ENCODE data around the gene FBXO38.
"Not testable (repeated sequence)": the region's sequence is repeated elsewhere in the genome, so short reads cannot be mapped to it uniquely, and the experiment has no call there.

FBXO38 gene

DNA sequence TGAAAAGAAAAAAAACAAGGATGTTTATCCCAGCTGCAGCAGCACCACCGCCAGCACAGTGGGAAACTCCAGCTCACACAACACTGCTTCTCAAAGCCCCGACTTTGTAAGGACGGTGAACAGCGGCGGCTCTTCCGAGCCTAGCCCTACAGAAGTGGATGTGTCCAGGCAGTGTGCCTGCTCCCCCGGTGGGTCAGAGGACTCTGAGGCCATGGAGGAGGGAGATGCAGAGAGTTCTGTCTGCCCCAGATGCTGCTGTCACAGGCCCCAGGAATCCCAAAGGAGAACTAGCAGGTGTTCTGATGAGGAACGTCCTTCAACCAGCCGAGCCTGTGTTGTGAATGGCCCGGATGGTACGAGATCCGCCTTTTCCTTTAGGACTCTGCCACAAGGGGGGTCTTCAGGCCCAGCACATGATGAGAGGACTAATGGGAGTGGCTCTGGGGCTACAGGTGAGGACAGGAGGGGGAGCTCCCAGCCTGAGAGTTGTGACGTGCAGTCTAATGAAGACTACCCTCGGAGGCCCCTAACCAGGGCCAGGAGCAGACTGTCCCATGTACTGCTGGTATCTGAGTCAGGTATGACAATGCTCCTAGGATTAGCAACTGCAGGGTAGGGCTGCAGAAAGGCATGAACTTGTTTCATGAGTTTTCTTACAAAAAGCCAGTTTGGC is 43.7 kb downstream of the FBXO38 start:
- no peak for DNase-seq (ENCODE audit: low read depth)

DNA sequence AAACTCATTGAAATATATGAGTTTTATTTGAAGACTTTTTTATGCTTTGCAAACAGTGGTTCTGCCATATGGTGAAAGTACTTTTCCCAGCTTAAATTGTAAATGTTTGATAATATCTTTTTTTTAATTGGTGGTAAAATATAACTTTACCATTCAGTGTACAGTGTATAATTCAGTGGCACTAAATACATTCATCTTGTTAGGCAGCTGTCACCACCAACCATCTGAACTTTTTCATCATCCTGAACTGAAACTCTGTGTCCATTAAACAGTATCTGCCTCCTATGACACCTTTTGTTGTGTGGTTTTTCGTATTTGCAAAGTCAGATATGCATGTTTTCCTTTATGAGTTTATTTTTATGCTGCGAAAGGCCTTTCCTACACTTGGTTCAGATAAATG is 45.1 kb downstream of the FBXO38 start:
- no peak for DNase-seq (ENCODE audit: low read depth)

DNA sequence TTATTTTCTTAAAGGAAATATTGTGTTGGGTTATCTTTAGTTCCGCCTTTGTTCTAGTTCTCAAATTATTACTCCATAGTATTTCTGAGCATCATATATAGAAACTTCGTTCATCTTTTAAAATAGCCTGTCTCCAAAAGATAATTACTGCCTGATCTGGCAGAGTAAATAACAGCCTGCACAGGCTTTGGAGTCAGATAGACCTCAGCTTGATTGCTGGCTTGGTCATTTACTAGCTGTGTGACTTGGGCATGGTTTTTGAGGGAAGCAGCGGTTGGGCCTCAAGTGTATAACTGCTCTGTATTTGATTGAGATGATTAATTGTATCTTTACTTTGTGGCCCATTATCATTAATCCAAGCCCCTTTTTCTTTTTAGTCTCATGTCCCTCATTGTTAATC is 50.1 kb downstream of the FBXO38 start:
- DNase-seq (ENCODE audit: low read depth): no peak

DNA sequence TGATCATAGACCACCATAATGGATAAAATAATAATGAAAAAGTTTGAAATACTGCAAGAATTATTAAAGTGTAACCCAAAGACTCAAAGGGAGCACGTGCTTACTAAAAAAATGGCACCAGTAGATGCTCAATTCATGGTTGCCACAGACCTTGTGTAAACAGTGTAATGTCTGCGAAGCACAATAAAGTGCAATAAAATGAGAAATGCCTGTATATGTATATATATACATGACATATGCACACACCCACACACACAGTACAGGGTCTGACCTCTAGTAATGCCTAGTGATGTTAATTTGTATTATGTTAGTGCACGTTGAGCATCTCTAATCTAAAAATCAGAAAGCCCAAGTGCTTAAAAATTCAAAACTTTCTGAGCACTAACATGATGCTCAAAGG is 52.3 kb downstream of the FBXO38 start:
- DNase-seq (ENCODE audit: low read depth): no peak

DNA sequence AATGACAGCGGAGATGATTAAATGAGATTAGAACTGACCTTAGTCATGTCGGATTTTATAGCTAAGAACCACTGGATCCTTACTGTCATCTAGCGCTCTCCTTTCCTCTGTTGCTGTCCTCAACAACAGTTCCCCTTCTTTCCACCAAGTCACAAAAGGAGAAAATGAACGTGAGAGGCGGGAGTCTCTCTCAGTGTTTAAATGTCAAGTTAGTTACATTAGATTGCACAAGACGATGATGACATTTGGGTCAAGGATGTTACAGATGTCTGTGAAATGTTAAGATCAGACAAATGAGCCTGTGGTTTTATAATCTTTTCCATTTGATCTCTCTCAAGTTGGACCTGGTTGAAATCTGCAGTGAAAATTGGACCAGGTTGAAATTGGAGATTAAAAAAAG is 53.5 kb downstream of the FBXO38 start:
- peak; percentile 74 for DNase-seq (ENCODE audit: low read depth)

DNA sequence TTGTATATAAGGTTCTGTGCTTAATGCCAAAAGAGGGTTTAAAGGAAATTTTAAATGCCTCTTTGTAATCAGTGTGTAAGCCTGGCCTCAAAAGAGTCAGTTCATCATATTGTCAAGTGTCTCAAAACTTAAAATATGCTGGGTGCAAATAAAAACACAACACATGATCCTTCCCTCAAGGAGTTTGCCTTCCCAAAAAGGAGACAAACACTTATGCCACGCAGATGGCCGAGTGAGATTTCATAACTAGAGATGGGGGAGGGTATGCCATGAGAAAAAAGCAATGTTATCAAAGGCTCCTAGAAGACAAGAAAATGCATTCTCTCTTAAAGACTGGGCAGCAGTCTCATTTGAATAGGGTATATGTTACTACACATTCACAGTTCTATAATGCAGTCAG is 55.2 kb downstream of the FBXO38 start:
- no peak for DNase-seq (ENCODE audit: low read depth)

DNA sequence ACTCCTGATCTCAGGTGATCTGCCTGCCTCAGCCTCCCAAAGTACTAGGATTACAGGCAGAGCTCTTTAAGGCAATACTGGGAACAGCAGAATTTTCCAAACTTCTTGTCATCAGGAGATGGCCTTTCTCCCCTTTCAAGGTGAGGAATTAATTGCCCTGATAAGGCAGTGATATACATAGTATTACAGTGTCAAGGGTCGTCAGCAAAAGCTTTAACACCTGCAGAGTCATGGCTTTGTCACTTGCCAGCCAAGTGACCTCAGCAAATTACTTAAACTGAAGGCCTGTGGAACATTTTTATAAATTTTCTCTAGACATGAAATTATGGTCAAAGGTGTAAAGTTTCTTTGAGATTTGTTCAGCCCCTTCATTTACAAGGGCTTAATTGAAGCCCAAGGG is 59.5 kb downstream of the FBXO38 start:
- no peak for DNase-seq (ENCODE audit: low read depth)

DNA sequence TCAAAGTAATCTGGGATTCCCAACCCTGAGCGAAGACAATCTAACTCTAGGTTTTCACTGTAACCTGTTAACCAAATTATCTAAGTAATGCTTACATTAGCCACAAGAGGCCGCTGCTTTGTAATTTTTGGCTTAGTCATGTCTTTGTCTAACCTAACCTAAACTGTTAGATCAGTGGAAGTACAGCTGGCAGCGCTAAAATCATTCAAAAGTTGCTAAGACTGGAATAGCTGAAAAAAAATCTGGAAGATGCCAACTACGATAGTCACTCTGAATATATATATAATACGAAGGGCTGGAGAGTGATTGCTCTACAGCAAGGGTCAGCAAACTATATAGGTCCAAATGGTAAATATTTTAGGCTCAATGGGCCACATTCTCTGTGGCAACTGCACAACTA is 60.2 kb downstream of the FBXO38 start:
- DNase-seq (ENCODE audit: low read depth): peak; percentile 68

DNA sequence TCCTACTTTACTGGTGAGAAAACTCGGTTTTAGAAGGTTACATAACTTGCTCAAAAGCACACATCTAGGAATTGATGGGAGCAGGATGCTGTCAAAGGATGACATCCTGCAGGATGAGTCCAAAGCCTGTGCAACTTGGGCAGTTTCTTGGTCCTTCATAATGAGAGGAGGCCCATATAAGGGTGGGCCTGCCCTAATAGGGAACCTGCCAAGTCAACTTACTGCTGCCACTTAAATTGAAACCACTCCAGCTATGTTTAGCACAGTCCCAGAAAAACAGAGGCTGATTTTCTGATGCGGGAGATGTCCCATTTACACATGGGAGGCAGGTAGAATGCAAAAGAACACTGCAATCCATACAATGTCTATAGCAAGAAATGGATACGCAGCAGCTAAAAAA is 61.8 kb downstream of the FBXO38 start:
- no peak for DNase-seq (ENCODE audit: low read depth)

DNA sequence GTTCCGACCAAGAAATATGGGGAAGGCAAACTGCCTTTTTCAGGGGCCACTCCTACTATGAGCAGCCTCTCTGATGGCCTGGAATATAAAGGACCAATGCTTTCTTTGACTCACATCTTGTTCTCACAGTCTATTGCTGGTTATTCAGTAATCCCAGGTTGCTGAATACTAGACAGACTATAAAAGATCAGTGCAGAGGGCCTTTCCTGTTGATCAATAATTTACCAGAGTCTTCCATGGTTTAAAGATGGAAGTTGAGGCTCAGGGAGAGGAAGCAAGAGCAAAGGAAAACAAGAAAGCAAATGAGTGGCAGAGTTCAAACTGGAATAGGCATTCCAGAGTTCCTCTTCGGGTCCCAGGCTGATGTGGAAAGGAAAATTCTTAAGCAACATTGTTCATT is 62.9 kb downstream of the FBXO38 start:
- no peak for DNase-seq (ENCODE audit: low read depth)

DNA sequence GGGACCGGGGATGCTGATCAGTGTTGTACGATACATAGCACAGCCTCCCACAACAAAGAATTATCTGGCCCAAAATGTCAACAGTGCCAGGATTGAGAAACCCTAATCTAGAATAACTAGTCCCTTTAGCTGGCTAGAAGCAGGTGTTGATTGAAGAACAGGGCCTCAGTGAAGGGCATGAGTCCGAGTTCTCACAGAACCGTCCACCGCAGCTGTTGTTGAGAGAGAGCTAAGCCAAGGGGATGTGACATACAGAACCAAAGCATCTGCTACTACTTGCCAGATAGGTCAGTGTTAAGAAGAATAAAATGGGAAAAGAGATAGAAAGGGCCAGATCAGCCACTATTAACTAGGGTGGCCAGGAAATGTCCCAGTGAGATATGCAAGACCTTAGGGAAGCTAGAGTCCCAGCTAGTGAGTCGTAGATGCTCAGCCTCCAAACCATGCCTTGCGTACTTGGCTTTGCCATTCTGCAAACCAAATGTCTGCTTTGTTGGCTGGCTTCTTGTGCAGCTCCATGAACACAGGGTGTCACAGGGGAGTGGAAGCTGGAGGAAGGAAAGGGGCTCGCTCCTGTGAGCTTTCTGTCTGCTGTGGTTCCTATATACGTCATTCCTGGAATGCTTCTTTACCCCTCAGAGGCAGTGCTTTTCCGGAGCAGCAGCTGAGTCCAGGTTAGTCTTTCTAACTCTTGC is 68.9 kb downstream of the FBXO38 start:
- no peak for DNase-seq (ENCODE audit: low read depth)

DNA sequence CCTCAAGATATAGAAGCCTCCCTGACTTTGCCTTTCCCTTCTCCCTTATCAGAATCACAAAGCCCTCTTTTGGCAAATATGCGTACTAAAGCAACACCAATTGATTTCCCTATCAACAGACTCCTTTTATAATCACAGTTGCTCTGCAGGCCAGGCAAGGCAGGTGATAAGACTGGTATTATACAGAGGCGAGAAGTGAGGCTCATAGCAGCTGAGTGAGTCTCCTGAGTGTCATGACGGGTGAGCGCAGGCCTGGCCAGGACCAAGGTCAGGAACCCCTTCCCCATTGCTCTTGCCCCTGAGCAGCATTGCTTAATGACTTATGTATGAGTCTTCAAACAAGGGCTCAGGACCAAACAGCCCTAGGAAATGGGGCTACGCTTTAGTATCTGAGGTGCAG is 70.8 kb downstream of the FBXO38 start:
- no peak for DNase-seq (ENCODE audit: low read depth)

DNA sequence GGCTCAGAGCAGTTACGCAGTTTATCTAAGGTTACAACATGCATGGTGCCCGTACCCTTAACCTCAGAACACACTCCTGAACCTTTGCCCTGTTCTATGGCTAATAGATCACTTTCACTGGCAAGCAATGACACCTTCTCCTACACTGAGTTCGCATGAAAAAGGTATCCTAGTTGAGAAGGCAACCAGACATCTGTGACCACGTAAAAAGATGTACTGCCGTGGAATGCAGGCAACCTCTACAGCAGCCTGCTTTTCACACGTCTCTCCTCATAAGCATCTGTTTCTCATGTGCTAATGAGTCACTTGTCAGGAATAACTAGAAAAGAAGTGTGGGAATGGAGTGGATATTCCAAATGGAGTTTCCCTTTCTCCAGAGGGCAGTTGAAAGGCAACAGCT is 71.4 kb downstream of the FBXO38 start:
- peak; percentile 14 for DNase-seq (ENCODE audit: low read depth)

DNA sequence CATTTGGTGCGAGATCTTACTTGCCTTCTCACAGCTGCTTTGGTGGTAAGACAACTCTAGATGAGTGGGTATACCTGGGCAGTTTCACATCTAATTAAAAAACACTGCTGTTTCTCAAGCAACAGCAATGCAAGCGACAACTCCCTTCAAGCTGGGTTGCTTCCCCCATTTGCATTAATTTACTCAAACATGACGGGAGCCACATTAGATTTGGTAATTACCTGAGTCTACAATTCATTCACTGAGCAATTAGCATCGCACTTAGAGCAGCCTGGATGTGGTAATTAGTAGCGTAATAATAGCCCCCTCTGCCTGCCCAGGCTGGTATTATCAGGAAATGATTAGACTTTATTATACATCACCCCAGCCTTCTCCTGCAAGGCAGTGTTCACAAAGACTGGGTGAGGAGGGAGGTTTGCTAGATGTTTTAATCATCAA is 73.4 kb downstream of the FBXO38 start:
- DNase-seq (ENCODE audit: low read depth): no peak

DNA sequence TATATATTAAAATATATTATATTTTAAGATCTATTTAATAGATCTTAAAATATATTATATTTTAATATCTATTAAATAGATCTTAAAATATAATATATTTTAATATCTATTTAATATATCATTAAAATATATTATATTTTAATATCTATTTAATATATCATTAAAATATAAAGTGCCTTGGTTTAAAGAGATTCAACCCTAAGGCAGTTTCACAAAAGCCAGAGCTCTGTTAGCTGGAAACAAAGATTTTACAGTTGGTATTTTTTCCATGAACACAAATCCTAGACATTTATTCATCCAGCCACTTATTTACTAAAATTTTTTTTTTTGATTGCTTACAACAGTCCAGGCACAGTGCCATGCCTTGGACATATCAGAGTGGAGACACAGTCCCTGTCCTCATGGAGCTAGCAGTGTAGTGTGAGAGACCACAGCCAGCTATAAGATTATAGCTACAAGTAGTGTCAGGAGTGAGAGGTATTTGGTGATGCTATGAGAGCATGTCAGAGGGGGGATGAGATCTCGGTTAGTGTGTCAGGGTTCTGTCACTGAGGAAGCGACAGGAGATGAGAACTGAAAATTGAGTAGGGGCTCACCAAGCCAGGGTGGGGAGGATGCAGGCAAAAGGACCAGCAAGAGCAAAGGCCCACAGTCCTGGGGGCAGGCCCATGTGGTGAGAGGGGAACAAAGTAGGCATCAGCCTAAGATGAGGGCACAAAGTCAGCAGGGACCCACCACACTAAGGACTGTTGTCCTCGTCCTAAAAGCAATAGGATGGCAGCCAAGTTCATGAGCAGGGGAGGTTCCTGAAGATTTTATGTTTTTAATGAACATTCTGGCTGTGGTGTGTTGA is 74.5 kb downstream of the FBXO38 start:
- no peak for DNase-seq (ENCODE audit: low read depth)

DNA sequence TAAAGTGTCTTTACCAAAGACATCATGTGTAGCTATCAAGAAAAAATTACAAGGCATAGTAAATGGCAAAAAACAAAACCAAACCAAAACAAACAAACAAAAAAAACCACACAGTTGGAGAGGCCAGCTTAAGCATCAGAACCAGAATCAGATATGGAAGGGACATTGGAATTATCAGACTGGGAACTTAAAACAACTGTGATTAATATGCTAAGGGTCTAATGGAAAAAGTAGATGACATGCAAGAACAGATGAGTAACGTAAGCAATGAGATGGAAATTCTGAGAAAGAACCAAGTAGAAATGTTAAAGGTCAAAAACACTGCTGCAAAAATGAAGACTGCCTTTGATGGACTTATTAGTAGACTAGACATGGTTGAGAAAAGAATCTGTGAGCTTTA is 75.9 kb downstream of the FBXO38 start:
- DNase-seq (ENCODE audit: low read depth): no peak

DNA sequence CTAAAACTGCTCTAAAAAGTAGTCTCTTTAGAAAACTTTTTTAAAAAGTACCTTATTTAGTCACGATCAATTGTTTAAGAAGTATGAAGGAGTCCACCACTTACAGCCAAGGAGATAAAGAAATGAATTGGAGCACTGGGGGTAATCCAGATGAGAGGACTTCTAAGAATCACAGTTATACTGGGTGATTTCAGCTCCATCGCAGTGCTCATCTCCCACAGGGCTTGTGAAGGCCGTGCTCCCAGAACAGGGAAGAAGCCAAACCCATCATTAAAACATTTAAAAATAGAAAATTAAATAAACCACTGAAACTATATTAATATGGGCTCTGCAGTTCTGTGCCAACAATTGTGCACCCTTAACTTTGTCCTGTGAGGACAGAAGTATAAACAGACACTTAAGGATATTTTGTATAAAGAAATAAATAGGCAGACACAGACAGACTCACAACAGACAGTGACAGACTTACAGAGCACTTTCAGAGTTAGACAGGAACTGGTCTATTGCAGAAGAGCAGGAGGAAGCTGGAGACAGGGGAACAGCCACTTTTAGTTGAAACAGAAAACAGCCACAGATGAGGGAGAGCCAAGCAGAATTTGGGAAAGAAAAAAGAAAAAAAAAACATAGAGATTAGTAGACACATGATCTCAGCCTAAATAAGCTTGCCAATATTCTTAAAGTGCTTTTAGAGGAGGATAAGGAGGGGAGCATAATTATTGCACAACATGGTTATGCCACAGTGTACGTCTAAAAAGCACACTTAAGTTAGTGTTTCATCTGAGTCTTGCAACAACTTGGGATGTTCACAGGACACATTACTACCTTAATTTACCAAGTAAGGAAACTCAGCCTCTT is 81.8 kb downstream of the FBXO38 start:
- no peak for DNase-seq (ENCODE audit: low read depth)

DNA sequence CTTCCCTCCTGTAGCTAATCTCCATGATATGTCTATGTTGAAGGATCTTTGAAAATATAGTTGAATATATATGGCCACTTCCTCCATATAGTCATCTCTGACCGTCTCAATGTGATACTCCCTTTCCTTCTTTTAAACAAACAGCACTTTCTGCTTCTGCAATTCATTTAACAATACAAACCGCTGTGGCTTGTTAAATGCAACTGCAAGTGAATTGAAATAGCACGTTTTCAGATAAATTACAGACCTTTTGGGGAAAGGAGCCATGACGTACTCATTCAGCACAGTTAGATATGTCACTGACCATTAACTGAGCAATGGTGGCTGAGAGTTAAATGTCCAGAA is 82.5 kb downstream of the FBXO38 start:
- DNase-seq (ENCODE audit: low read depth): no peak

DNA sequence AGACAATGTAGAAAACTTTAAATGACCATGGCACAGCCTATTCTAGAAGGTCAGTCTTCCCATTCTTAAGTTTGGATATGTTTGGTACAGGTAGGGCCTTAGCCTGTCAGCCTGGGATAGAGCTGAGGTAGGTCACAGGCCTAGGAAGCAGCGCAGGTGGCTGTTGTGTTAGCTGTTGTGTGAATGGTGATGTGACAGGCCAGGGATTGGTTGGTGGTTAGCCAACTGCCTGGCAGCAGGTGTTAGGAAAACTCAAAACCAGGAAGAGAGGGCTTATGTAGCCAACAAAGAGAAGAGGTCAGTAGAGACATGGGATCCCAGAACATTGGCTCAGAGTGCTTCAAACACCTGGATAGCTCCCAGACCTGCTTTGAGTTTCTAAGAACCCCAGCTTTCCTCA is 84.2 kb downstream of the FBXO38 start:
- no peak for DNase-seq (ENCODE audit: low read depth)

DNA sequence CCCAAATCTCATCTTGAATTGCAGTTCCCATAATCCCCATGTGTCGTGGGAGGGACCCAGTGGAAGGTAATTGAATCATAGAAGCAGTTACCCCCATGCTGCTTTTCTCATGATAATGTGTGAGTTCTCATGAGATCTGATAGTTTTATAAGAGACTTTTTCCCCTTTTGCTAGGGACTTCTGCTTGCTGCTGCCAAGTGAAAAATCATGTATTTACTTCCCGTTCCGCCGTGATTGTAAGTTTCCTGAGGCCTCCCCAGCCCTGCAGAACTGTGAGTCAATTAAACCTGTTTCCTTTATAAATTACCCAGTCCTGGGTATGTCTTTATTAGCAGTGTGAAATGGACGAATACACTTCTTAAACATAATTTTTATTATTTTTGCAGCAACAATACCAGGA is 85.0 kb downstream of the FBXO38 start:
- DNase-seq (ENCODE audit: low read depth): not testable (repeated sequence)

DNA sequence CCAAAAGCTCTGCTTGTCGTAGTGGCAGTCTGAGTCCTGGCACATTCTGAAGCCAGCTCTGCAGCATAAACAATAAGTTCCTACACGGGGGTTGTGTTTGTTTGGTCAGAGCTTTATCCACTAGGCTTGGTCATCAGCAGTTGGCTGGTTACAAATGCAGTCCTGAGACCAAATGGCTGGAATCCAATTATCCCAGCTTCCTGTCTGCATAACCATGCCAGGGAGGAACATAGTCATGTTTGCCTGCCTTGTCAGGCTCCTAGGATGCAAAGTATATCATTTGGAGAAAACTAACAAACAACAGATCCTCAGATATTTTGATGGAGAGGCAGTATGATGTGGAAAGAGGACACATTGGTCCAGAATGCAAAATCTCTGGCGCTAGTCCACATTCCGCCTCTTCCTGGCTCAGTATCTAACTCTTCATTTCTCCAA is 85.8 kb downstream of the FBXO38 start:
- peak; percentile 22 for DNase-seq (ENCODE audit: low read depth)

DNA sequence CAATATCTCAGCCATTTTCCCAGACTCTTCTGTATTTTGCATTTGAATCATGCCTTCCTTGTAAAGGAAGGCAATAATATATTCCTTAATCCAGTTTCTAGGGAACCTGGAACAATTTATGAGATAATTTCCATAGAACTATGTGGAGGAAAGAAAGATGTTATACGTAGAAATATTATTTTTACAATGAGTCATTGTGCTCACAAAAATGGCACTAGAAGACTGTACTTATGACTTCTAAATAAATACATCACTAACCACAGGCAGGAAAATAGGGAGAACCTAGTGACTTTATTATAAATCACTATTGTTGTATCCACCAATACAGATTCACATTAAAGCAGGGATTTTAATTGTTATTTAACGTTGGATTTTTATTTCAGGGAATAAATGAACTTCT is 87.6 kb downstream of the FBXO38 start:
- no peak for DNase-seq (ENCODE audit: low read depth)
